Left lung (tissue), 10 donors: ENCODE data around the gene FNIP2. TPM values are rescaled to one million over a fixed set of nuclear protein-coding genes. Genes with fewer than 3 reads are reported as not detected.

Source experiments
- ATAC-seq: fragments of 200-7000 bp; cut with Tn5 transposase; one replicate; pipeline ENCODE4 v1.9.1; 2020; ENCODE audit warnings: moderate library complexity
- DNase-seq, 4 donors: peaks; one replicate each; pipeline ENCODE4 v3.0.0-alpha.2; 2013 to 2020
- H3K27ac ChIP-seq, 2 donors: fragments of 200-600 bp; sonication (generic) in 1 of 2; one replicate each; pipeline versions ENCODE4 v1.5.0 to v1.8.0; 2020 to 2021
- H3K27me3 ChIP-seq, 2 donors: fragments of 200-600 bp; sonication (generic) in 1 of 2; one replicate each; pipeline versions ENCODE4 v1.5.0 to v1.8.0; 2020 to 2021
- H3K36me3 ChIP-seq, 2 donors: fragments of 200-600 bp; sonication (generic) in 1 of 2; one replicate each; pipeline versions ENCODE4 v1.5.0 to v1.8.0; 2020 to 2021
- H3K4me1 ChIP-seq, 2 donors: fragments of 200-600 bp; one replicate each; pipeline ENCODE4 v1.8.0; 2021
- H3K4me3 ChIP-seq, 2 donors: fragments of 200-600 bp; sonication (generic) in 1 of 2; one replicate each; pipeline versions ENCODE4 v1.5.0 to v1.8.0; 2020 to 2021; ENCODE audit warnings: mild to moderate bottlenecking in 1 of 2
- H3K9me3 ChIP-seq, 2 donors: fragments of 200-600 bp; sonication (generic) in 1 of 2; one replicate each; pipeline versions ENCODE4 v1.5.0 to v1.8.0; 2020 to 2021
- intact Hi-C, 2 donors: fragments of 100-400 bp; cut with DNase I; formaldehyde crosslinking; loops; one replicate each; pipeline versions ENCODE4 v1.11.2 to v1.14.2; 2022
- polyA plus RNA-seq, 6 donors: library from polyadenylated mRNA; unstranded; fragments of 120-200 nt; gene quantifications; one replicate each; pipeline ENCODE4 v1.2.1, GENCODE V29; 2013; ENCODE audit not compliant: insufficient read length in 6 of 6
- total RNA-seq, 2 donors: library from RNA; stranded (reverse); fragmentation: NEBNext Ultra II Directional; extraction: Animal tissue kit (Norgen Biotek cat#: 25700); gene quantifications; one replicate each; pipeline ENCODE4 v1.2.1, GENCODE V29; 2021
- TF ChIP-seq, protein P1 (sequence below), 2 donors: fragments of 200-600 bp; sonication (generic) in 1 of 2; IDR thresholded peaks; one replicate each; pipeline versions ENCODE4 v1.5.0 to v1.8.0; 2021; ENCODE audit warnings: antibody characterized with exemption in 2 of 2
- donor health status: DM: no; HTN: yes; CAD: no.
- donor health status: DM: no; HTN: no; CAD: no.

The FNIP2 gene
- total and polyA plus RNA-seq, 8 donors: 24.5 to 71.2 (median 29.3) TPM

DNA sequence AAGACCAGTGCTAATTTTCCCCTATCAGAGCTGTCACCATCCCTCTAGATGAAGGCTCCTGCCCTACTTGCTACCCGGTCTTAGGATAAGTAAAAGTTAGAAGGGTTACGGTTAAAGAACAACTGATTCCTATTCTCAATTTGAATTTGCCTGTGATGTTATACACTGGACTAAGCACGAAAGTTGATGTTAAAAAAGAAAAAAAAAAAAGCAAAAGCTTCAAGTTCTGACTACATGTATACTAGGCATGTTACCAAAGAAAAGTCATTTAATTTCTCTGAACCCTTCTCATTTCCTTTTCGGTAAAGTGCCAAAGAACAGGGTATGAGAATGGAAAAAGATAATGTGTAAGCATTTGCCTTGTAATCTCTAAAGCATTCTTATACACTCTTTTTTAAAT is 44.2 kb upstream of the FNIP2 start:
- ATAC-seq (no peak), DNase-seq (no peak)
- Histone ChIP-seq H3K9me3 (no peaks in the 10 kb centered on the region), H3K36me3 (peaks cover 0 to 14% of the 10 kb centered on the region in 2 donors), H3K27ac (no peak overlapping the region), H3K4me1 (peaks cover 0 to 22% of the 10 kb centered on the region in 2 donors), H3K27me3 (peaks cover 0 to 8% of the 10 kb centered on the region in 2 donors), H3K4me3 (no peak overlapping the region)
- intact Hi-C loops: no loop called here
- TF ChIP-seq, protein P1, sequence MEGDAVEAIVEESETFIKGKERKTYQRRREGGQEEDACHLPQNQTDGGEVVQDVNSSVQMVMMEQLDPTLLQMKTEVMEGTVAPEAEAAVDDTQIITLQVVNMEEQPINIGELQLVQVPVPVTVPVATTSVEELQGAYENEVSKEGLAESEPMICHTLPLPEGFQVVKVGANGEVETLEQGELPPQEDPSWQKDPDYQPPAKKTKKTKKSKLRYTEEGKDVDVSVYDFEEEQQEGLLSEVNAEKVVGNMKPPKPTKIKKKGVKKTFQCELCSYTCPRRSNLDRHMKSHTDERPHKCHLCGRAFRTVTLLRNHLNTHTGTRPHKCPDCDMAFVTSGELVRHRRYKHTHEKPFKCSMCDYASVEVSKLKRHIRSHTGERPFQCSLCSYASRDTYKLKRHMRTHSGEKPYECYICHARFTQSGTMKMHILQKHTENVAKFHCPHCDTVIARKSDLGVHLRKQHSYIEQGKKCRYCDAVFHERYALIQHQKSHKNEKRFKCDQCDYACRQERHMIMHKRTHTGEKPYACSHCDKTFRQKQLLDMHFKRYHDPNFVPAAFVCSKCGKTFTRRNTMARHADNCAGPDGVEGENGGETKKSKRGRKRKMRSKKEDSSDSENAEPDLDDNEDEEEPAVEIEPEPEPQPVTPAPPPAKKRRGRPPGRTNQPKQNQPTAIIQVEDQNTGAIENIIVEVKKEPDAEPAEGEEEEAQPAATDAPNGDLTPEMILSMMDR (IDR thresholded peaks at IDR 0.05): no peak

DNA sequence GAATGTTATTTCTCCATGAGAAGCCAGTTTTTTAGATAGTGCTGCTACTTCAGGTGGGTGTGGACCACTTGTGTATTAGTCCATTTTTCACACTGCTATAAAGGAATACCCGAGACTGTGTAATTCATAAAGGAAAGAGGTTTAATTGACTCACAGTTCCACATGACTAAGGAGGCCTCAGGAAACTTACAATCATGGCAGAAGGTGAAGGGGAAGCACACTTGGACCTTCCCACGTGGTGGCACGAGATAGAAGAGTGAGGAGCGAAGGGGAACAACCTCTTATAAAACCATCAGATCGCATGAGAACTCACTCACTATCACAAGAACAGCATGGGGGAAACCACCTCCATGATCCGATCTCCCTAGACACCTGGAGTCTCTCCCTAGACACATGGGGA is 42.2 kb upstream of the FNIP2 start:
- intact Hi-C loops: no loop called here
- H3K9me3 ChIP-seq: no peaks in the 10 kb centered on the region
- H3K4me1 ChIP-seq: peaks cover 0 to 19% of the 10 kb centered on the region in 2 donors

DNA sequence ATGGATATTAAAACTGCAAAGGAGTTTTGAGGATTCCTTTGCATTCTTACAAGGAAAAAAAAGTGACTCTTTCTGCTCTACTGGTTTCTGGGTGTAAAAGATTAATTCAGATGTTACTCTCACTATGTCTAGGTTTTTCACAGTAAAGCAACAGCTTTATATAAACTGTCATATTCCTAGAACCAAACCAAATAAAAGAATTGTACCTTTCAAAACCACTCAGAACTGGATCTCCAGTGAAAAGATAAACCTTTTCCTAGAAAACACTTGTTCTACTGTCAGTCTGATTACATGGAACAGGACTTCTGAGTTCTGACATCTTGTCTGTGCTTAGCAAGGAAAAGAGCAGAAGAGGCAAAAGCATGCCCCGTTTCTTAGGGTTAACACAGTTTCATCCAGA is 40.6 kb upstream of the FNIP2 start:
- DNase-seq (no peak), ATAC-seq (no peak)
- TF ChIP-seq, protein P1 (IDR thresholded peaks at IDR 0.05): no peak
- peaks cover 0 to 9% of the 10 kb centered on the region in 2 donors for H3K27me3 ChIP-seq
- H3K4me3 ChIP-seq: no peak overlapping the region
- no peak overlapping the region for H3K27ac ChIP-seq
- no peaks in the 10 kb centered on the region for H3K9me3 ChIP-seq
- peaks cover 0 to 10% of the 10 kb centered on the region in 2 donors for H3K4me1 ChIP-seq
- no peaks in the 10 kb centered on the region for H3K36me3 ChIP-seq
- intact Hi-C loops: no loop called here

More for the DNA sequence above, 42.2 kb upstream of the FNIP2 start:
- no peak overlapping the region for H3K4me3 ChIP-seq
- H3K27ac ChIP-seq: no peak overlapping the region
- no peaks in the 10 kb centered on the region for H3K36me3 ChIP-seq
- ATAC-seq: no peak
- TF ChIP-seq, protein P1 (IDR thresholded peaks at IDR 0.05): no peak
- no peak for DNase-seq
- H3K27me3 ChIP-seq: peaks cover 0 to 9% of the 10 kb centered on the region in 2 donors

DNA sequence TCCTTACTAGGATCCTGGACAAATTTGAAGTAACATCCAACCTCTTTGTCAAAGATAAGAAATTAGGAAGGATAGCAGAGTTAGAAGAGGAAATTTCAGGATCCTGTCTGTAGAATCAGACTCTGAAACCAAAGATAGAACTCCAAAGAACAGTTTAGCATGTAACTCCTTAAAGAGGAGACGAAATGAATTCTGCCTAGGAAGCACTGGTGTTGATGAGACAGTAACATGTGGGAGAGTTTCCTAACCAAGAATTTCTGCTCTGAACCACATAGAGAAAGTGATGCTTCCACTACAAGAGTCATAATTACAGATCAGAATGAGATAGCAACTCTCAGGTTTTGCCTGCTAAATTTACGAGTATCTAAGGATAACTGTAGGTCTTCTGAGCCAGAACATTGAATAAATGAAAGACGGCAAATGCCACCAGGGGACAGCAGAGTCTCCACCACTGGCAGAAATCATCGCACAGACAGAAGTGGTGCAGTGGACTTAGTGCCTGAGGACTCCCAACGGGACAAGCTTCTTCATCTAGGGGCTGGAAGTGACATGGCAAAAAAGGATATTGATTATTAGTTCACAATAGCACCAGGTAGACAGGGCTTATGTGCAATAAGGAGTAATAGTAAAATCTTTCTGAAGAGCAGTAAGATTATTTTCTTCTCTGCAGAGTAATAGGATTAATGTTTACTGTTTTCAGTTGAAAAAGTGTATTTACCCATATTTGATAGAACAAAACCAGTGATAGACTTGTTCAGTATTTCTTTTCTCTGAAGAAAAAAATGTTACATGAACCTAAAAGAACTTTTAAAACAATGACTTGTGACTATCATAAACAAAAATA is 38.9 kb upstream of the FNIP2 start:
- intact Hi-C loops: loop anchor here in 1 of 2 donors (5.0 to 10.0 kb wide), 3 partner anchors 117 to 715 kb away; no protein-coding TSS in a partner anchor
- H3K36me3 ChIP-seq: no peaks in the 10 kb centered on the region
- ATAC-seq (peak; percentile 99), DNase-seq (peak in 2 of 4 donors; percentile 47 to 68)
- H3K9me3 ChIP-seq: no peaks in the 10 kb centered on the region
- peaks cover 0 to 9% of the 10 kb centered on the region in 2 donors for H3K27me3 ChIP-seq
- TF ChIP-seq, protein P1 (IDR thresholded peaks at IDR 0.05): peak; percentile 56 to 86
- H3K4me1 ChIP-seq: peaks cover 0 to 6% of the 10 kb centered on the region in 2 donors
- no peak overlapping the region for H3K27ac ChIP-seq
- H3K4me3 ChIP-seq: no peak overlapping the region

DNA sequence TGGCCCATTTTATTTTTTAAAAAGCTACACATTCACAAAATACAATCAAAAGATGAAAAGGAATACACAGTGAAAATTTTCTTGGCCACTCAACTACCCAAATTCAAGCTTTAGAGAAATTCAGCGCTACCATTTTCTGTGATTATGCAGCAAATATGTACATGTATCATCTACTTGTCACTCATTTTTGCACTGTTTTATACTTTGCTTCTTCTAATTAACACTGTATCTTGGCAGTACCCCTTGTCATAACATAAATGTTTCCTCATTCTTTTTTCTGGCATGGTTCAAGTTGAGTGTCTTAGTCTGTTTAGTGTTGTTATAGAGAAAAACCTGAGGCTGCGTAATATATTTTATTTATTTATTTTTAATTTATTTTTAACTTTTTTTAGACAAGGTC is 30.0 kb upstream of the FNIP2 start:
- Histone ChIP-seq H3K4me3 (no peak overlapping the region), H3K27ac (no peak overlapping the region), H3K9me3 (no peaks in the 10 kb centered on the region), H3K36me3 (no peaks in the 10 kb centered on the region), H3K27me3 (no peaks in the 10 kb centered on the region), H3K4me1 (no peaks in the 10 kb centered on the region)
- TF ChIP-seq, protein P1 (IDR thresholded peaks at IDR 0.05): no peak
- intact Hi-C loops: loop anchor here in 1 of 2 donors (10.0 kb wide), 2 partner anchors 466 to 706 kb away; no protein-coding TSS in a partner anchor
- no peak for ATAC-seq
- DNase-seq: no peak
